K562 (cell line): ENCODE results near the gene BRD7. TPM values are rescaled to one million over a fixed set of nuclear protein-coding genes. Genes with fewer than 3 reads are reported as not detected.

Experiments
- ATAC-seq: fragments of 200-7000 bp; cut with Tn5 transposase; 3 replicates; pipeline ENCODE4 v1.9.1; 2020; ENCODE audit warnings: moderate library complexity
- BruUV-seq: library from RNA; stranded (reverse); fragments of 400-500 nt; replicated peaks from 2 replicates; lab custom pipeline; 2021; lab: Mats Ljungman, UMichigan
- CTCF ChIA-PET: fragments of 300-600 bp; formaldehyde crosslinking; extraction: SDS; loops from one replicate; lab custom pipeline; 2021; ENCODE audit warnings: low intra/inter-chr PET ratio; lab: Yijun Ruan, JAX
- POLR2A ChIA-PET: fragments of 300-600, 350-650 bp; sonication (Branson Sonifier 250); formaldehyde crosslinking; extraction: SDS; loops from one replicate; lab custom pipeline; 2021; ENCODE audit warnings: antibody characterized with exemption, inconsistent platforms; lab: Yijun Ruan, JAX
- DNase-seq, 4 experiments: peaks; one replicate each; pipeline versions ENCODE4 v3.0.0 to v3.0.0-alpha.2; 2011 to 2018; ENCODE audit warnings: low spot score in 3 of 4, mixed read lengths in 3 of 4; ENCODE audit errors: extremely low read depth in 1 of 4
- FAIRE-seq: peaks from 2 replicates; lab custom pipeline; 2011; peaks lifted over from hg19 to GRCh38; lab: Jason Lieb, UNC
- H2AFZ ChIP-seq: 2 replicates; pipeline ENCODE4 v1.6.0; 2011; ENCODE audit warnings: low read depth, low read length, control low read depth, inconsistent platforms
- H3K27ac ChIP-seq: fragments of 200-600 bp; 3 replicates; pipeline ENCODE4 v1.8.0; 2011; ENCODE audit warnings: low read depth, mild to moderate bottlenecking, control low read depth, inconsistent platforms, low read length, moderate library complexity, mixed read lengths; ENCODE audit errors: extremely low read depth
- H3K27me3 ChIP-seq, 2 experiments: fragments of 300-600 bp in 1 of 2; 2 replicates in 1 of 2; 3 replicates in 1 of 2; pipeline versions ENCODE4 v1.6.0 to v1.8.0; 2011; ENCODE audit warnings: inconsistent platforms in 2 of 2, low read length in 2 of 2, mild to moderate bottlenecking in 1 of 2, mixed read lengths in 1 of 2, moderate library complexity in 1 of 2; ENCODE audit not compliant: control insufficient read depth in 2 of 2, insufficient read depth in 2 of 2
- H3K36me3 ChIP-seq: fragments of 300-600 bp; 3 replicates; pipeline ENCODE4 v1.8.0; 2011; ENCODE audit warnings: mild to moderate bottlenecking, low read length, inconsistent platforms; ENCODE audit not compliant: control insufficient read depth, insufficient read depth
- H3K4me1 ChIP-seq, 2 experiments: fragments of 200-600 bp in 1 of 2; replicated peaks in 1 of 2; 2 replicates in 1 of 2; 3 replicates in 1 of 2; pipeline versions ENCODE4 v1.5.1 to v1.8.0; 2011; ENCODE audit warnings: inconsistent platforms in 2 of 2, low read length in 2 of 2, mild to moderate bottlenecking in 1 of 2, mixed read lengths in 1 of 2, moderate library complexity in 1 of 2; ENCODE audit not compliant: control insufficient read depth in 2 of 2, insufficient read depth in 2 of 2
- H3K4me2 ChIP-seq: 2 replicates; pipeline ENCODE4 v1.6.1; 2011; ENCODE audit warnings: low read length, control low read depth, inconsistent platforms, mixed read lengths; ENCODE audit not compliant: insufficient read depth
- H3K4me3 ChIP-seq: fragments of 200-600 bp; sonication (generic), shearing (Covaris generic); 2 replicates; pipeline ENCODE4 v1.5.1; 2016; ENCODE audit warnings: control low read depth, inconsistent platforms
- H3K79me2 ChIP-seq: fragments of 200-600 bp; 3 replicates; pipeline ENCODE4 v1.8.0; 2011; ENCODE audit warnings: low read length, inconsistent platforms; ENCODE audit not compliant: control insufficient read depth, insufficient read depth
- H3K9ac ChIP-seq, 2 experiments: 2 replicates each; pipeline versions ENCODE4 v1.6.0 to v1.6.1; 2011; ENCODE audit warnings: low read depth in 2 of 2, low read length in 2 of 2, control low read depth in 1 of 2, inconsistent platforms in 1 of 2, mild to moderate bottlenecking in 1 of 2, mixed read lengths in 1 of 2; ENCODE audit not compliant: insufficient read depth in 1 of 2
- H3K9me1 ChIP-seq: one replicate; pipeline ENCODE4 v1.6.0; 2011; ENCODE audit warnings: inconsistent platforms, mild to moderate bottlenecking, low read length, moderate library complexity; ENCODE audit not compliant: control insufficient read depth, insufficient read depth
- H3K9me3 ChIP-seq: replicated peaks from 2 replicates; pipeline ENCODE4 v1.5.1; 2011; ENCODE audit warnings: low read depth, low read length, inconsistent platforms; ENCODE audit not compliant: control insufficient read depth, insufficient read depth
- H4K20me1 ChIP-seq: replicated peaks from 2 replicates; pipeline ENCODE4 v1.6.1; 2011; ENCODE audit warnings: low read length, inconsistent platforms, mixed read lengths; ENCODE audit not compliant: control insufficient read depth, insufficient read depth
- CBX5 ChIP-seq: IDR thresholded peaks from 2 replicates; pipeline ENCODE4 v1.6.1; 2014; ENCODE audit warnings: low read depth, borderline replicate concordance
- FOXA1 ChIP-seq: fragments of 450-650 bp; IDR thresholded peaks from 2 replicates; pipeline ENCODE4 v1.6.1; 2016; ENCODE audit warnings: mild to moderate bottlenecking, borderline replicate concordance
- SIN3A ChIP-seq, 2 experiments: fragments of 150-350 bp in 1 of 2; IDR thresholded peaks; 2 replicates each; pipeline ENCODE4 v1.6.1; 2011 to 2016; ENCODE audit warnings: borderline replicate concordance in 2 of 2, low read depth in 2 of 2, low read length in 2 of 2, mild to moderate bottlenecking in 2 of 2, moderate library complexity in 2 of 2; ENCODE audit not compliant: control insufficient read depth in 1 of 2
- SRSF3 ChIP-seq: fragments of 200-400 bp; formaldehyde crosslinking; IDR thresholded peaks from 2 replicates; pipeline ENCODE4 v1.6.1; 2016; ENCODE audit warnings: mild to moderate bottlenecking, low read length, moderate library complexity; ENCODE audit not compliant: insufficient read depth
- ZNF121 ChIP-seq: sonication (generic); formaldehyde crosslinking; conservative IDR thresholded peaks from 2 replicates; pipeline ENCODE4 v1.8.0; 2022; ENCODE audit warnings: missing genetic modification reagents
- ZNF398 ChIP-seq: fragments of 250-450 bp; sonication (Bioruptor Pico); IDR thresholded peaks from 2 replicates; pipeline ENCODE4 v1.8.0; 2021; ENCODE audit warnings: moderate library complexity, mild to moderate bottlenecking, inconsistent platforms
- ZNF512 ChIP-seq: IDR thresholded peaks from 2 replicates; pipeline ENCODE4 v1.6.1; 2016; ENCODE audit warnings: missing genetic modification characterization, missing compliant biosample characterization
- WGBS: fragments of 100-300 bp; shearing (Covaris generic); methylation state at CpG from one replicate; pipeline ENCODE4 v1.1.6; 2016; ENCODE audit warnings: low coverage, mixed read lengths; ENCODE audit not compliant: insufficient coverage; ENCODE audit errors: missing lambda C conversion rate; 5-methylcytosine and 5-hydroxymethylcytosine counted together
- in situ Hi-C: fragments of 300-500 bp; cut with MboI; formaldehyde crosslinking; loops from 4 replicates; pipeline ENCODE4 v1.15.0; 2018; ENCODE audit warnings: inconsistent platforms, mixed read lengths
- intact Hi-C: fragments of 100-400 bp; cut with micrococcal nuclease; formaldehyde crosslinking; loops from 2 replicates; pipeline ENCODE4 v1.14.2; 2022
- polyA plus RNA-seq, 8 experiments: library from polyadenylated mRNA; depleted of rRNA in 4 of 8; stranded (reverse) in 5 of 8; unstranded in 3 of 8; fragments of >200 nt; fragmentation: Nextera tagmentation in 2 of 8; fragmentation: Illumina TruSeq in 1 of 8; extraction: Ambion mirVana in 2 of 8; extraction: Trizol in 1 of 8; gene quantifications; 2 replicates each; pipeline versions ENCODE4 v1.2.1 to v1.2.3, GENCODE V29; 2011 to 2014; ENCODE audit warnings: inconsistent platforms in 1 of 8, missing spikeins in 1 of 8
- total RNA-seq, 7 experiments: library from RNA; depleted of rRNA in 6 of 7; stranded (reverse); fragments of >200 nt in 6 of 7; fragmentation: Illumina TruSeq in 2 of 7; extraction: Trizol in 2 of 7; gene quantifications; 2 replicates each; pipeline versions ENCODE4 v1.2.1 to v1.2.3, GENCODE V29; 2011 to 2021; ENCODE audit warnings: low replicate concordance in 1 of 7

Gene BRD7
- total and polyA plus RNA-seq, 9 of the 15 experiments (the other 6 are each of a cell fraction or from before 2014, with no cell fraction given) = 20.6 to 101 (median 68.7) TPM

- TF ChIP-seq ZNF512 = 0 out of 2 replicates have a peak, but pooled peaks have one; percentile 52
- no peak for TF ChIP-seq SIN3A (IDR thresholded peaks at IDR 0.05; ENCODE audit: borderline replicate concordance in 2 of 2, control insufficient read depth in 1 of 2, low read depth in 2 of 2, low read length in 2 of 2)
- TF ChIP-seq CBX5 = no peak
- no peak for TF ChIP-seq FOXA1
- TF ChIP-seq ZNF121 (CRISPR knock-in tag) = no peak
- no peak for TF ChIP-seq SRSF3
- no peak for TF ChIP-seq ZNF398
- TF ChIP-seq, all 486 proteins: peak for 1
- in situ Hi-C loops = no loop called here
- Histone ChIP-seq H3K4me3 (no peak overlapping the region), H3K79me2 (no peaks in the 10 kb centered on the region), H4K20me1 (no peaks in the 10 kb centered on the region), H2AFZ (no peak overlapping the region), H3K9me3 (no peaks in the 10 kb centered on the region), H3K9ac (no peak overlapping the region), H3K4me2 (no peak overlapping the region), H3K27me3 (peaks cover 3 to 29% of the 10 kb centered on the region in 2 experiments; a peak in 4 of 5 replicates), H3K4me1 (peaks cover 7 to 17% of the 10 kb centered on the region in 2 experiments; a peak in 3 of 5 replicates), H3K27ac (no peak overlapping the region), H3K9me1 (peaks cover 2% of the 10 kb centered on the region), H3K36me3 (no peaks in the 10 kb centered on the region)
- ChIA-PET CTCF (no interaction called here), POLR2A (no interaction called here)
- intact Hi-C loops = no loop called here
- 0% methylated on average over 3 of the region's 3 CpGs for WGBS
- ATAC-seq (no peak), DNase-seq (no peak), FAIRE-seq (no peak)
- BruUV-seq = no TSS peak
Measured at GRCh38 chr16:50399411-50399810, 30.6 kb upstream of the BRD7 start.
